GM18502 (cell line): ENCODE measurements around the gene COL5A1.

ENCODE experiments used
- ATAC-seq: cut with Tn5 transposase; IDR thresholded peaks from one replicate; pipeline ENCODE4 v1.9.1; 2021; ENCODE audit warnings: mild to moderate bottlenecking; ENCODE audit not compliant: unreplicated experiment, poor library complexity

COL5A1 gene

GRCh38 chr9:134756098-134756497, 114.5 kb downstream of the COL5A1 start:
- no peak for ATAC-seq

- no peak for ATAC-seq
Observed at GRCh38 chr9:134757216-134757975, 115.8 kb downstream of the COL5A1 start.

GRCh38 chr9:134758949-134759607, 117.5 kb downstream of the COL5A1 start:
- no peak for ATAC-seq

GRCh38 chr9:134759913-134760312, 118.3 kb downstream of the COL5A1 start:
- ATAC-seq = no peak

GRCh38 chr9:134760750-134761420, 119.3 kb downstream of the COL5A1 start:
- ATAC-seq = no peak

GRCh38 chr9:134764473-134765269, 123.1 kb downstream of the COL5A1 start:
- ATAC-seq = no peak

GRCh38 chr9:134765785-134766184, 124.2 kb downstream of the COL5A1 start:
- no peak for ATAC-seq

- no peak for ATAC-seq
Observed at GRCh38 chr9:134766587-134766986, 125.0 kb downstream of the COL5A1 start.

- ATAC-seq = no peak
Observed at GRCh38 chr9:134768332-134768708, 126.7 kb downstream of the COL5A1 start.

- no peak for ATAC-seq
Observed at GRCh38 chr9:134768709-134769351, 127.2 kb downstream of the COL5A1 start.

- ATAC-seq = no peak
Observed at GRCh38 chr9:134770972-134771971, 129.7 kb downstream of the COL5A1 start.

GRCh38 chr9:134772331-134772730, 130.7 kb downstream of the COL5A1 start:
- no peak for ATAC-seq

- no peak for ATAC-seq
Observed at GRCh38 chr9:134773842-134774241, 132.2 kb downstream of the COL5A1 start.

GRCh38 chr9:134774410-134774809, 132.8 kb downstream of the COL5A1 start:
- ATAC-seq = no peak

GRCh38 chr9:134775081-134775951, 133.7 kb downstream of the COL5A1 start:
- no peak for ATAC-seq

- no peak for ATAC-seq
Observed at GRCh38 chr9:134776080-134776796, 134.6 kb downstream of the COL5A1 start.

- no peak for ATAC-seq
Observed at GRCh38 chr9:134777153-134777552, 135.6 kb downstream of the COL5A1 start.
